ENCODE data around the gene ANKRD44.

- no peak for TF ChIP-seq CTCF (IDR thresholded peaks at IDR 0.05)
- TF ChIP-seq EZH2 (IDR thresholded peaks at IDR 0.05), result no peak
Observed at GRCh38 chr2:197233473-197233872, 77.1 kb downstream of the ANKRD44 start.
